ENCODE measurements around the gene WDR82.
A peak's percentile ranks its signal among the peaks of the same experiment; 100 is the strongest.

Gene WDR82

DNA sequence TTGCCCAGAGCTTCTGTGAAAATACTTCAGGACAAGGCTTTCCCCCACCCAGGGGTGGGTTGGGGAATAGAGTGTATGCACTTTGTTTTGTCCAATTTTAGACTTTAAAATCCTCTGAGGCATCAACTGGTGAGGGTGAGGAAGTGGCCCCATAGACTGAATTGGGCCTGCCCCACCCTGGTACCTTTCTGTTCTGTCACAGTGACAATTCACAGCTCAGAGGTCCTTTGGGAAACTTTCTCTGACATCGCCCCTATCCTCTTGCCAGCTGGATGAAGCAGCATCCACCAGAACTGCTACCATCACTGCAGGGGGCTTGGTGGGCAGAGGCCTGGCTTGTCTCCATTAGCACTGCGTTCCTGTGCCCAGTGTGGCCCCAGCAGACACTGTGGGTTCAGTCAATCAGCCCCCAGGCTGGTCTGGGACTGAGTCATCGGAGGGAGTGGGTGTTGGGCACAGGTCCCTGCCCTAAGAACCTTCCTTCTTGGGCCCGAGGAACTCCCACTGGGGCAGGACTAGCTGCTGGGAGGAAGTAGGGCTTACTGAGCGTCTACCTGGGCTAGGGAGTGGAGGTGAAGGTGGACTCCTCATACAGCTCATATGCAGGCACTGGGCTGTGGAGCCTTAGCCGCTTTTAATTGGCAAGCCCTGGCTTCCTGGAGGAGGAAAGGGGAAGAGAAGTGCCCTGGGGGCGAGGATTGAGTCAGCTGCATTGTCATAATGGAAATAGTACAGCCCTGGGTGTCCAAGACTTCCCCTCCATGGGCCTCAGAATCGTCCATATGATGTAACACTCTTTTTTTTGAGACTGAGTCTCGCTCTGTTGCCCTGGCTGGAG is 34.4 kb downstream of the WDR82 start:
- Mint-ChIP-seq H3K4me1 (peaks cover 19% of the 10 kb centered on the region), H3K36me3 (ENCODE audit: low read depth) (no peaks in the 10 kb centered on the region), H3K4me3 (peak overlapping the region; percentile 73 to 77 (median 73)), H3K27ac (no peak overlapping the region), H3K27me3 (ENCODE audit: low read depth) (peaks cover 5% of the 10 kb centered on the region), H3K9me3 (no peaks in the 10 kb centered on the region)
- TF ChIP-seq, protein P1, sequence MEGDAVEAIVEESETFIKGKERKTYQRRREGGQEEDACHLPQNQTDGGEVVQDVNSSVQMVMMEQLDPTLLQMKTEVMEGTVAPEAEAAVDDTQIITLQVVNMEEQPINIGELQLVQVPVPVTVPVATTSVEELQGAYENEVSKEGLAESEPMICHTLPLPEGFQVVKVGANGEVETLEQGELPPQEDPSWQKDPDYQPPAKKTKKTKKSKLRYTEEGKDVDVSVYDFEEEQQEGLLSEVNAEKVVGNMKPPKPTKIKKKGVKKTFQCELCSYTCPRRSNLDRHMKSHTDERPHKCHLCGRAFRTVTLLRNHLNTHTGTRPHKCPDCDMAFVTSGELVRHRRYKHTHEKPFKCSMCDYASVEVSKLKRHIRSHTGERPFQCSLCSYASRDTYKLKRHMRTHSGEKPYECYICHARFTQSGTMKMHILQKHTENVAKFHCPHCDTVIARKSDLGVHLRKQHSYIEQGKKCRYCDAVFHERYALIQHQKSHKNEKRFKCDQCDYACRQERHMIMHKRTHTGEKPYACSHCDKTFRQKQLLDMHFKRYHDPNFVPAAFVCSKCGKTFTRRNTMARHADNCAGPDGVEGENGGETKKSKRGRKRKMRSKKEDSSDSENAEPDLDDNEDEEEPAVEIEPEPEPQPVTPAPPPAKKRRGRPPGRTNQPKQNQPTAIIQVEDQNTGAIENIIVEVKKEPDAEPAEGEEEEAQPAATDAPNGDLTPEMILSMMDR (IDR thresholded peaks at IDR 0.05; ENCODE audit: unreplicated experiment in 3 of 3): no peak

DNA sequence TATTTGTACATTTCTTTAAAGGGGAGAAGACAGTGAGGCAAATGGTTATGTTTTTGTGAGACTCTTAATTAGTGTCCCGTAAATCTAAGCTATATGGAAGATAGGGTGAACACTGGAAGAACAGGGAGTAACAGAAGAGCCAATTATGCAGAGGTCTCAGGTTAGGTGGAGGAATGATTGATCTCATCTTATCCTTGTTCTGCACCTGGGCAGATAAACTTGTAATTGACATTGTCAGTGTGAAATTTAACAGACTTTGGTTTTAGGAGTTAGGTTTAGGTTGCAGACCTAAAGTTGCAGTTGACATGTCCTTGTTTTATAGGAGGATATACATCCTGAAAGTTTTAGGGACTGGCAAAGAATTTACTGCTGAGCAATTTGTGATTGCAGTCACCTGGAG is 36.4 kb downstream of the WDR82 start:
- Mint-ChIP-seq H3K36me3 (ENCODE audit: low read depth) (no peaks in the 10 kb centered on the region), H3K9me3 (no peaks in the 10 kb centered on the region), H3K27ac (no peak overlapping the region), H3K27me3 (ENCODE audit: low read depth) (peaks cover 5% of the 10 kb centered on the region), H3K4me1 (peaks cover 25% of the 10 kb centered on the region), H3K4me3 (peak overlapping the region; percentile 4 to 48 (median 41))
- TF ChIP-seq, protein P1 (IDR thresholded peaks at IDR 0.05; ENCODE audit: unreplicated experiment in 3 of 3): no peak

DNA sequence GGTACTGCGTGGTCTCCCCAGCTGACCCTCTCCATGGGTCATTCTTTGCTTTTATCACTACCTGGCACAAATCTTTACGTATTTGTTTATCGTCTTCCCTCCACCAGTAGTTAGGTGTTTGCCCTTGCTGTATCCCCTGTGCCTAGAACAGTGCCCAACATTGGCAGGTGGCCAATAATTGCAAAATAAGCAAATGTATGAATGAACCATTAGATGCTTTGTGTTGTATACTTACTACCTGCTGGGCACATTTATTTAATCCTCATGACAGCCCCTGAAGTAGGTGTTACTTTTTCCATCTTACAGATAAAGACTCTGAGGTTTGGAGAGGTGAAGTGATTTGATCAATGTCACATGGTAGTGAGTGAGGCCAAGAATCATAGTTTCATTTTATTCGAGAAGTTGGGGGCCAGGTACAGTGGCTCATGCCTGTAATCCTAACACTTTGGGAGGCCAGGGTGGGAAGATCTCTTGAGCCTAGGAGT is 37.5 kb downstream of the WDR82 start:
- TF ChIP-seq, protein P1 (IDR thresholded peaks at IDR 0.05; ENCODE audit: unreplicated experiment in 3 of 3): no peak
- Mint-ChIP-seq H3K4me1 (peaks cover 25% of the 10 kb centered on the region), H3K4me3 (peak overlapping the region; percentile 95 to 99 (median 99)), H3K27ac (peak overlapping the region in 2 of 3 experiments; percentile 38 to 49), H3K36me3 (ENCODE audit: low read depth) (no peaks in the 10 kb centered on the region), H3K27me3 (ENCODE audit: low read depth) (peaks cover 5% of the 10 kb centered on the region), H3K9me3 (no peaks in the 10 kb centered on the region)

- TF ChIP-seq, protein P1 (IDR thresholded peaks at IDR 0.05; ENCODE audit: unreplicated experiment in 3 of 3): no peak
- peaks cover 25% of the 10 kb centered on the region for H3K4me1 Mint-ChIP-seq
- H3K4me3 Mint-ChIP-seq: peak overlapping the region; percentile 95 to 99 (median 99)
- H3K36me3 Mint-ChIP-seq (ENCODE audit: low read depth): no peaks in the 10 kb centered on the region
- H3K9me3 Mint-ChIP-seq: no peaks in the 10 kb centered on the region
- H3K27me3 Mint-ChIP-seq (ENCODE audit: low read depth): peaks cover 5% of the 10 kb centered on the region
- H3K27ac Mint-ChIP-seq: peak overlapping the region in 2 of 3 experiments; percentile 49 to 87
Measured at GRCh38 chr3:52240059-52240885, 38.2 kb downstream of the WDR82 start.

- H3K27ac Mint-ChIP-seq: peak within 1 kb of the TSS; percentile 83 to 95 (median 89)
- TF ChIP-seq, protein P1 (IDR thresholded peaks at IDR 0.05; ENCODE audit: unreplicated experiment in 3 of 3): peak; percentile 11 to 31 (median 28)
- no peaks in the 10 kb centered on the region for H3K36me3 Mint-ChIP-seq (ENCODE audit: low read depth)
Measured at GRCh38 chr3:52238761-52239701, 39.4 kb downstream of the WDR82 start, which contains the start of gene TWF2. Gene TWF2 (minus strand): TSS chr3:52239158. CDS start chr3:52239016, 142 bp downstream.

More at GRCh38 chr3:52238761-52239701, 39.4 kb downstream of the WDR82 start, which contains the start of gene TWF2:
- Mint-ChIP-seq H3K4me3 (peak within 1 kb of the TSS; percentile 95 to 99 (median 99)), H3K4me1 (peaks cover 25% of the 10 kb centered on the region), H3K9me3 (no peaks in the 10 kb centered on the region), H3K27me3 (ENCODE audit: low read depth) (no peaks in the 10 kb centered on the region)

Measured in nephron (organoid).